Hepatocyte (in vitro differentiated cells): ENCODE measurements around the gene METAP1D.

Experiments used
- CTCF ChIP-seq: fragments of 200-600 bp; sonication (generic); IDR thresholded peaks from 2 replicates; pipeline ENCODE4 v1.5.1; 2016; ENCODE audit warnings: antibody characterized with exemption, mild to moderate bottlenecking; ENCODE audit not compliant: poor library complexity
- EZH2 ChIP-seq: fragments of 200-600 bp; sonication (generic); IDR thresholded peaks from 2 replicates; pipeline ENCODE4 v1.6.1; 2016; ENCODE audit warnings: antibody characterized with exemption, mild to moderate bottlenecking, borderline replicate concordance
- EZH2phosphoT487 ChIP-seq: fragments of 200-600 bp; sonication (generic); IDR thresholded peaks from one replicate; pipeline ENCODE4 v1.6.1; 2018; ENCODE audit warnings: antibody characterized with exemption, mild to moderate bottlenecking, low read depth, moderate library complexity; ENCODE audit not compliant: unreplicated experiment, severe bottlenecking

- TF ChIP-seq EZH2, result no peak
- TF ChIP-seq CTCF, result no peak
- no peak for TF ChIP-seq EZH2phosphoT487
Observed at GRCh38 chr2:171952748-171953147, 47.0 kb upstream of the METAP1D start.
